CD1c-positive myeloid dendritic cell (primary cell): Measurements from ENCODE around the gene KRTAP10-4.
"Not testable (repeated sequence)": the region's sequence is repeated elsewhere in the genome, so short reads cannot be mapped to it uniquely, and the experiment has no call there.

Source experiments
- DNase-seq: peaks from one replicate; pipeline ENCODE4 v3.0.0-alpha.2; 2016; ENCODE audit errors: extremely low spot score

Gene KRTAP10-4

DNA sequence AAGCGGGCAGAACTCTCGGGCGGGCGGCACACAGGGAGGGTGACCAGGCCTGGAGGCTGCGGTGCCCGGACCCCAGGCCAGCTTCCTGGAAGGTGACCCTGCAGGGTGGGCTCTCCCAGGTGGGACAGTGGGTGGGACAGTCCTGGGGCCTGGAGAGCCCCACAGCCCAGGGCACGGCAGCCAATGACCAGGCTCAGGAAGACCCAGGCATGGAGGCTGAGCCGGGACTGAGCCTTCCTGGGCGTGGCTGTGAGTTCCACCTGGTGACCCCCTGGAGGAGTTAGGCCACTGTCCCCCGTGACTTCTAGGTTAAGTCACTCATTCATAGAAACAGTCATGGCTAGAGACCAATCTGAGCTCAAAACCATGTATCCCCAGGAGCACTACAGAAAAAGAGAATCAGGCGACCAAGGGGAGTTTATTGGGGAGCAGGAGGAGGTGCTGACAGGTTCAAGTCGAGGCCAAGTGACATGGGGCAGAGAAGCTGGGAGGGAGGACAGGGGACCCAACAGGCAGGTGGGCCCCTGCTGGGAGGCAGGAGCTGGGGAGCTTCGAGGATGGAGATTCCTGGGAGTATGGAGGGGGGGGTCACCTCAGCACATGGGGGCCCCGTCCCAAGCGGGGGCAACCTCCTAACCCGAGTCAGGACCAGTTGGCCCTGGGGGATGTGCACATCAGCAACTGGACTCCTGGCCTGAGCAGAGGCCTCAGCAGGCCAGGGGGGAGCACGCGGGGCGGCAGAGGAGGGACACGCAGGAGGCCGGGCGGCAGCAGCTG lies 5.7 kb downstream of the KRTAP10-4 start:
- no peak for DNase-seq

DNA sequence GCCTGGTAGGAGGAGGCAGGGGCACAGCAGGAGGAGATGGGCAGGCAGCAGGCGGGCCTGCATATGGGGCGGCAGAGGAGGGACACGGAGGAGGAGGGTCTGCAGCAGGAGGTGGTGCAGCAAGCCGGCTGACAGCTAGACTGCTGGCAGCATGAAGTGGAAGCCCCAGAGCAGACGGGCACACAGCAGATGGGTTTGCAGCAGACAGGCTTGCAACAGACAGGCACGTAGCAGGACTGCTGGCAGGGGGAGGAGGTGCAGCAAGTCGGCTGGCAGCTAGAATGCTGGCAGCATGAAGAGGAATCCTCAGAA lies 6.3 kb downstream of the KRTAP10-4 start:
- DNase-seq, result no peak

DNA sequence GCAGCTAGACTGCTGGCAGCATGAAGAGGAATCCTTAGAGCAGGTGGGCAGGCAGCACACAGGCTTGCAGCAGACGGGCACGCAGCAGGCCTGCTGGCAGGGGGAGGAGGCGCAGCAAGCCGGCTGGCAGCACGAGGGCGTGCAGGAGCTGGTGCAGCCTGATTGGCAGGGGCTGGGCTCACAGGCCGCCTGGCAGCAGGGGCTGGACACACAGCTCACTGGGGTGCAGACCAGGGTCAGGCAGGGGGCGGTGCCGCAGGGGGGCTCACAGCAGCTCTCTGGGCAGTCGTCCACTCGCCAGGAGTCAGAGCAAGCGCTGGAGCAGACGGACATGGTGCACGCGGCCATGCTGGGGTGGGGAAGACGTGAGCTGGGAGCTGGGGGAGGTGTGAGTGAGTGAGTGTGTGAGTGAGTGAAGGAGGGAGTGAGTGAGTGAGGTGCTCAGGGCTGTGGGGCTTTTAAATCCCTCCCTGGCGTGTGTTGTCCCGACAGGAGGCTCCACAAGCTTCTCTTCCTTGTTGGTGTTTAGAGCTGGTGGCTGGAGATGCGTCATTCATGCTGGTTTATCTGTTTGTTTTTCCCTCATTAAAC lies 6.8 kb downstream of the KRTAP10-4 start, which contains the start of gene KRTAP10-5:
TSS of gene KRTAP10-5 (minus strand) at position 374 of the 591 bp plus-strand sequence. CDS start at position 348, 26 bp downstream.
- DNase-seq, result not testable (repeated sequence)

DNA sequence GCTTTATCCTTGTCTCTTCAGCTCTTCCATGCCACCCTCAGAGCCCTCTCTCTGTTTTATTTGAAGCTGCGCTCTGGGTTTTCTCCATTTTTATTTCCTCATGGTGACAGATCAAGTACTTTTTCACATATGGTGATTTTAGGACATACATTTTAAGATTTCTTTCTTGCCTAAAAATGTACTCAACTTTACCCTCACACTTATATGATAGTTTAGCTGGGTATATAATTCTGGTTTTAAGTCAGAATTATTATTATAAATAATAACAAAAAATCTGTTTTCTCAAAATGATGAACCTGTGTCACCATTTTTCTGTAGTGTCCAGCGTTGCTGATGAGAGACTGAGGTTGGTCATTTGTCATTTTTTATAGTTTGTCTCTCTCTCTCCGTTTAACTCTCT lies 7.6 kb downstream of the KRTAP10-4 start:
- DNase-seq, result no peak

DNA sequence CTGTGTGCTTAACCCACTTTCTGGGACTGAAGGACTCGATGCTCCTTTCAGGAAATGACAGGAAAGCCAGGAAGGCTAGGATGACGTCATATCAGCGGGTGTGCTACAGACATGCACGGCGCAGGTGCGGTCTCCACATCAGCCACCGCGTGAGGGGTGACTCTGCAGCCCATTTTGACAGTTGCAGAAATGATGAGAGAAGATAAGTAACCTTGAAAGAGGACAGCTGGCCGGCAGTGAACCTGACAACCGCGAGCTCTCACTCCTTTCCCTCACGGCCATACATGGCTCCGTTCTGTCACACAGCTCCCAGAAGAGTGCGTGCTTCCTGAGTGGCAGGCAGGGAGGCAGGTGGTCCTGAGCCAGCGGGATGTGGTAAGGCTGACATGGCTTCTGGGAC lies 8.5 kb downstream of the KRTAP10-4 start:
- DNase-seq, result no peak

DNA sequence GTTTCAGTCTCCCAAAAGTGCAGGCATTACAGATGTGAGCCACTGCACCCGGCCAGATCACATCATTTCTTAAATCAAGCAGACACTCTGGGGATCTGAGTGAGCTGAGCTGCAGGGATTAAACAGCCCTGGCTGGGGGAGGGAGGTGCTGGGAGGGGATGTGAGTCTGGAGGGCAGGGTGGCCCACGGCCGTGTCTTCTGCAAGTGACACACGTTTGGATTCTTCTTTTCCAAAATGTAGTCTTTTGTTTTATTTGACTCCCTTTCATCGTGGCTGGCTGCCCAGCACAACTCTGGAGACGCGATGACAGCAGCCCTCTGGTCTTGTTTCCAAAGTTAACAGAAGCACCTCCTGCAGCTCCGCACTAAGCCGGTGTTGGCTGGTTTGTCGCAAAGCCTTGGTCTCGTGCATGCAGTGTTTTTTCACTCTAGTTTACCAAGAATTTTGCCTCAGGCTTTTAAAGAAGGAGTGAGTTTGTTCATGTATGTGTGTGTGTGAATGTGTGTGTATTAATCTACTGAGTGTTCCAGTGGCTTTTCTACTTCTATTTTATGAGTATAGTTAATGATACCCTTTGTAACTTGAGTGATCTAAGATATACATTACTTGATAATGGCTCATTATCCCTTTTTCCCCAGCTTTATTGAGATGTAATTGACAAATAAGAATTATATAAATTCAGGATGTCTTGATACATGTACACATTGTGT lies 9.7 kb downstream of the KRTAP10-4 start:
- no peak for DNase-seq

DNA sequence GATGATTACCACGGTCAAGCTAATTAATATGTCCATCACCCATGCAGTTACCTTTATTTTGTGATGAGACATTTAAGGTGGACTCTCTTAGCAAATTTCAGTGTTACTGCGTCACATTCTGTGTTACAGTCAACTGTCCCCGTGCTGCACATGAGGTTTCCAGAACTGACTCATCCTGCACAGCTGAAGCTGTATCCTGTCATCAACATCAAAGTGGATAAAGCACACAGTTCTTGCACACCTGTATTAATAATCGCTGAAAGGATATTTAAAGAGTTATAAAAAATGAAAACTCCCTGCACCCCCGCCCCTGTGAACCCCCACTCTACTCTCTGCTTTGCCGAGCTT lies 10.2 kb downstream of the KRTAP10-4 start:
- no peak for DNase-seq

DNA sequence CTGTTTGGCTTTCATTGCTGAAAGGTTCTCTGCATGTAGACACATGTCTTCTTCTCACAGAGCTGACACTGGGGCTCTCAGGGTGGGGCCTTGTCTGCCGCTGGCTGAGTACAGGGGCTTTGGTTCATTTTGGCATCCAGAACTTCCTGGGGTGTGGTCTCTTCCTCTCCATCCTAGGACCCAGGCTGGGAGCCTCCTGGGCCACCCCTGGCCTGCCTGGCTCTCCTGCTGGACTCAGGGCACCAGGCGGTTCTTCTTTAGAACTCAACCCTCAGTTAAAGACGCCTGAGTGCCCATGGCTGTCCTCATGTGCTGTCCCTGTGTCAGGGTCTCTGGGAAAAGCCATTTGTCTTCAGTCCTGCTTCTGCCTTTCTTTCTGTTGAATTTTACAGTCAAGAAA lies 12.4 kb downstream of the KRTAP10-4 start:
- DNase-seq, result no peak

DNA sequence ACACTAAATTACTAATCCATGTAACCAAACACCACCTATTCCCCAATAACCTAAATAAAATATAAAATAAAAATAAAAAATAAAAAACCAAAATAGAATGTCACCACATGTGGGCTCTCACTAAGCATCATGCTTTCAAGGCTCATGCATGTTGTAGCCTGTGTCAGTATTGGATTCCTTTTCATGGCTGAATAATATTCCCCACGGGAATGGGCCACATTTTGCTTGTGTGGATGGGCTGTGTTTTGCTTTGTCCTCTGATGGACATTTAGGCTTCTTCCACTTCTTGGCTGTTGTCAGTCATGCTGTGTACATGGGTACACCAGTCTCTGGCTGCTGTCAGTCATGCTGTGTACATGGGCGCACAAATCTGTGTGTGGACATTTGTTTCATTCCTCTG lies 15.6 kb downstream of the KRTAP10-4 start:
- DNase-seq, result no peak

DNA sequence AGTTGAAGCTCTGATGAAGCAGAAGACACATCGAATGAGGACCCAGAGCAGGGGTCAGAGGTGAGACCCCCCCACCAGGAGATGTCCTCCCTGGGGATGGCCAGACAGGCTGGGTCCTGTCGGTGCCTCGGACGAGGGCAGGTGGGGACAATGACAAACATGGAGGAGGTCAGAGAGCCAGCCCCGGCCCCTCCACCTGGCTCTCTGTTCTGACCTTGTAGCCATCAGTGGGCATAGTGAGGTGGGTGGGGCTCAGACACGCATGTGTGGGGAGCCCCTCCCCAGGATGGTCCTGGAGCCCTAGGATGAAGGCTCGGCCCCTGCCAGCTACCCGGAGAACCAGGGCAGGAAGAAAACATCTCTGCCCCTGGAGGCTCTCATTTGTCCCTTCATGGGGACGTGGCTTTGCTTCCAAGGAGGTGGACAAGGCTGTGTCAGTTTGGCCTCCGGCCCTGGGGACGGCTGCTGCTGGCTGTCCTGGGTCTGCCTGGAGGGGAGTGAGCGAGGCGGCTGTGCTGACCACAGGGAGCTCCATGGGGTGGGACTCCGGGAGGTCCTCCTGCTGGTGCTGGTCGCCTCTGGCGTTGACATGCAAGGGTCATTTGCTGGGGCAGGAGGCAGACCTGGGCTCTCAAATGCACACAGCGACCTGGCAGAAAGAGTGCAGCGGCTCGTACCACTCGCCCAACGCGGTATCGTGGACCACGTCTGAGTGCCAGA lies 16.2 kb downstream of the KRTAP10-4 start:
- no peak for DNase-seq

DNA sequence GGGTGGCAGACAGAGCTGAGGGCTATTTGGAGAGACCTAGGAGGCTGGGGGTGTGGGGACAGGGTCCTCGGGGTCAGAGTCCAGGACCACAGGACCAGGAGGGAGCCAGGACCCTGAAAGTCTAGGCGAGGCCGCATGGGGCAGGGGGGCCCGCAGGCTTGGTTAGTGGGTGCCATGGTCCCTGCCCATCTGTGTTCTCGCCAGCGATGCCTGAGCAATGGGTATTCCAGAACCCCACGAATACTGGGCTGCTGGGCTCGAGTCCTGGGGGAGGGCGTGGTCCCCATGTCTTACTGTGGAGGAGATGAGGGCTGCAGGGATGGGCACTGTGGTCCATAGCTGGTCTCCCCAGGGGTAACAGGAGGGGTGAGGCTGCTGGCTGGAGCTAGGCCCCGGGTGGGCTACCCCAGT lies 16.8 kb downstream of the KRTAP10-4 start:
- DNase-seq, result no peak

DNA sequence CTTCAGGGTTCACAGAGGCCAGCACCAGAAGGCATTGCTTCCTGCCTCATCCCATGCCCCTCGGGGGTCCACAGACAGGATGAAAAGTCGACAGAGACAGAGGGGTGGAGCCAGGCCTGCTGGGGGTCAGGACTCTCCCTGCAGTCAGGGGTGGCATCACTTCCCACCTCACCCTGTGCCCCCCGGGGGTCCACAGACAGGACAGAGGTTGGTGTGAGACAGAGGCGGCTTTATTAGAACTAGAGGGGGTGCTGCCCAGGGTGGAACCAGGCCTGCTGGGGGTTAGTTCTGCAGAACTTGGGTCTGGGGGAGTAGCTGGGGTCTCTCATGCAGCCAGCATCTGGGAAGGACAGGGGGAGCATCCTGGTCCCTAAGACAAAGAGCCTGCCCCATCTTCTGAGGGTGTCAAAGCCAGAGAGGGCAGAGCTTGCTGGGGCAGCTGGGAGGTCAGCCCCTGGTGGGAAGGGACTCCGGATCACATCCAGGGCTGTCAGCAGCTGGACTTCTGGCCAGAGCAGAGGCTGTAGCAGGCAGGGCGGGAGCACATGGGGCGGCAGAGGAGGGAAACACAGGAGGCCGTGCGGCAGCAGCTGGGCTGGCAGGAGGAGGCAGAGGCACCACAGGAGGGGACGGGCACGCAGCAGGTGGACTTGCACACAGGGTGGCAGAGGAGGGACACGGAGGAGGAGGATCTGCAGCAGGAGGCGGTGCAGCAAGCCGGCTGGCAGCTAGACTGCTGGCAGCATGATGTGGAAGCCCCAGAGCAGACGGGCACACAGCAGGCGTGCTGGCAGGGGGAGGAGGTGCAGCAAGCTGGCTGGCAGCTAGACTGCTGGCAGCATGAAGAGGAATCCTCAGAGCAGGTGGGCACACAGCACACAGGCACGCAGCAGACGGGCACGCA lies 17.6 kb downstream of the KRTAP10-4 start:
- DNase-seq, result not testable (repeated sequence)

DNA sequence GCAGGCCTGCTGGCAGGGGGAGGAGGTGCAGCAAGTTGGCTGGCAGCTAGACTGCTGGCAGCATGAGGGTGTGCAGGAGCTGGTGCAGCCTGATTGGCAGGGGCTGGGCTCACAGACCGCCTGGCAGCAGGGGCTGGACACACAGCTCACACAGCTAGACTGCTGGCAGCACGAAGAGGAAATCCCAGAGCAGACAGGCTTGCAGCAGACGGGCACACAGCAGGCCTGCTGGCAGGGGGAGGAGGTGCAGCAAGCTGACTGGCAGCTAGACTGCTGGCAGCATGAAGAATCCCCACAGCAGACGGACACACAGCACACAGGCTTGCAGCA lies 18.2 kb downstream of the KRTAP10-4 start:
- not testable (repeated sequence) for DNase-seq

DNA sequence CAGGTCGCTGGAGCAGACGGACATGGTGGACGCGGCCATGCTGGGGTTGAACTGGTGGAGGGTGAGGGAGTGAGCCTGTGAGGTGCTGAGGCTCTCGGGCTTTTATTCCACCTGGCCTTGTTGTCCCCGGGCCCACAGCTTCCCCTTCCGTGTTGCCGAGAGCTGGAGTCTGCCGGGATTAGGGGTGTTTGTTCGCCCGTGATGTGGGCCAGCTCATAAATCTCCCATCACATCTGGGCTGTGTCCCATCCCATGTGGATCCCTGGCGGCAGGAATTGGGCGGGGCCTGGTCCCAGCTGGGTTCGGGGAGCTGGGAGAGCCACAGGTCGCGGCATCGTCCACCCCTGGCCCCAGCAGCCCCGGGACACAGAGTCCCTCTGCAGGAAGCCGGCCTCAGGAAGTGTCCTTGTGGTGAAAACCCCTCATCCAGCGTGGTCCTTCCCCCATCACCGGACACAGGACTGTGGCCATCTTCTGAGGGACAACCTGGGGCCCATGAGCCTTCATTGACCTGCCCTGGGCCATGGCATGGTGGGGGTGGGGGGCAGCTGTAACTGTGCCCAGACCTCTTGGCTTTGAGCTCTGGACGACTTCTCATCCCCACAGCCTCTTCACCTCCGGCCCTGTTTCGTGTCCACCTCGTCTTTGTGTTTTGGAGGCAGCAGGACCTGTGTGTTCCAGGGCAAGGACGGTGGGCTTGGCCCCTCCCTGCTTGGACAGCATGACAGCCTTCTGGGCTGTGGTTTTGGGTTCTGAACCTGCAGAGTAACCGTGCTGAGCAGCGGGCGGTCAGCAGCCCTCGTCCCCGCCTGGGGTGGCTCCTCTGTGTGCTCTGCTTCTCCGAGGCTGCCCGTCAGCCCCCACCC lies 19.1 kb downstream of the KRTAP10-4 start, which contains the start of gene KRTAP10-6:
TSS of gene KRTAP10-6 (minus strand) at position 60 of the 866 bp plus-strand sequence. CDS start at position 39, 21 bp downstream.
- no peak for DNase-seq

DNA sequence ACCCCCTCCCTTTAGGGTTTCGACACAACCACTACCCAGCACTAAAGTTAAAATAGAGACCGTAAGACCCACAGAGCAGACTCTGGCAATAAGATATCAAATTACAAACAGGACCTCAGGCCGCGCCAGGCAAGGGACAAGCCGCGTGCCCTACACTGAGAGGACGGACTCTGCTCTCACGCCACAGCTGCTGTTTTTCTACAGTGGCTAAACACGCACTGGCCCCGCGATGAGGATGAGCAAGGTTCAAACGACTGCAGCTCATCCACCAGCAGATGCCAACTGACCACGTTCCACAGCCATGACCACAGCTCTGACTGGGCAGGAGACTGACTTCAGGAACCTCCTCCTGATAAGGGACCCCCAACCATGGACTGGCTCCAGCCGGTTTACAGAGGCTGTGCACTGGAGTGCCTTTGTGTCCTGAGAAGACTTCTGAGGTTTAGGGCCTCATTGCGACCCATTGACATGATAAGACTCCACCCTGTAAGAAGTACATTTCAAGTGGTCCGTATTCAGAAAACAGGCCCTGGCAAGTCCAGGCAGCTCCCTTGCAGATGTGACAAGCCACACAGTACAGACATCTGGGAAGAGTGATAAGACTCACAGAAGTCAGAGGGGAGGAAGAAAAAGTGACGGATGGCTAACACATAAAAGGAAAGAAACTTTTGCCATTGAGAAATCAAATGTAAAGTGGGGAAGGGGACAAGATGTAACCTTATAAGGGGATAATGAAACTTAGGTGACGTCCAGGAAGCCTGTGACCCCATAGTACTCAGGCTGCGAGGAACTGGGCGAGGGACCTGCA lies 20.3 kb downstream of the KRTAP10-4 start:
- no peak for DNase-seq

DNA sequence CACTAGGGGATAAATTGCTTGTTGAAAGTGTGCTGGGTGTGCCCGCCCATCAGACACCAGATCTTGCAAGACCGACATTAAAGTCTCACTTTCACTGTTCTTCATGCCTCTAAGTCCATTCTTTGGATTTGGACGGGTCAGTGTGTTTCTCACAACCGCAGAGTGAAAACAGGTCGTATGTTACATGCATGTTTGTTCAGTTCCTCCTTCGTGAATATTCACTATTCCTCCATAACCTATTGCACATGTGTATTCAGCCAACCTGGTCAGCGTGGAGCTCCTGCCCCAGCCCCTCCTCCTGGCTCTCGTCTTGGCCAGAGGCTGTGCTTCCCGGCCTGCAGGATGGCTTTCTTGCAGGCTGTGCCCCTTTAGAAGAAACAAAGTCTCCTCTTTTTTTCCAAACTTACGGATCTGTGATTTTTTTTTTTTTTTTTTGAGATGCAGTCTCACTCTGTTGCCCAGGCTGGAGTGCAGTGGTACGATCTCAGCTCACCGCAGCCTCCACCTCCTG lies 20.9 kb downstream of the KRTAP10-4 start:
- no peak for DNase-seq

DNA sequence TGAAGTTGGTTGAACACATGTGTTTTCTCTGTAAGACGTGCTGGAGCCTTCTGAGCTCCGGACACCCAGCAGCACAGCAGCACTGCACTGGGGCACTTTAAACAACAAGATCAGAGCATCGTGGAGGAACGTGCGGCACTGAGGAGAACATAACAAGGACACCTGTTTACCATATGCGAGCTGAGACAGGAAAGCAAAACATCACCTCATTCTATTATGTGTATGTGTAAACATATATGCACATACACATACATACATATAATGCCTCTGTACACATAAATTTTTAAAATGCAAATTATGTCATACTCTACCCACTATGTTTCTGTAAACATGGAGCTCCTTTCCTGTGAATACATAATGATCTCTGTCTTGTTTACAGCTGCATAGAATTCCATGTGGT lies 22.0 kb downstream of the KRTAP10-4 start:
- DNase-seq, result no peak

DNA sequence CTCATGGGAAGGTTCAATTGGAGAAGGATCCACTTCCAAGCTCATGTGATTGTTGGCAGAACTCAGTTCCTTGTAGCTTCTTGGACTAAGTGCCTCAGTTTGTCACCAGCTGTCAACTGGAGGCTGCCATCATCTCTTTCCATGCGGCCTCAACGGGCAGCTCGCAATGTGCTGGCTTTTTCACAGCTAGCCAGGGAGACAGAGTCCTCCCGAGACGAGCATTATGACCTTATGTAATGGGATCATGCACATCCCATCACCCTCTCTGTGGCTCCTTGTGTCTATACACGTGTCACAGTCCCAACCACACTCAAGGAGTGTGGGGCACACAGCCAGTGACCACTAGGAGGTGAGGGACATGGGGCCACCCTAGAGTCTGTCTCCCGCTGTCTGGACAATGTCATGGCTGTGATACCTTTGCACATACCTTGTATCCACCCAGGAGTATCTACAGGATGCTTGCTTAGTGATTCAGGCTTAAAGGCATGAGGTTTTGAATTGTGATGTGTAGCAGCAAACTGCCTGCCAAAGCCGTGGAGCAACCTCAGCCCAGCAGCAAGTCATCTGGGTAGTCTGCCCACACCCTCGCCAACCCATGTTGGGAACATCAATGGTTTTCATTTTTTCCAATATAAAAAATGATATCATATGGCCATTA lies 22.7 kb downstream of the KRTAP10-4 start:
- no peak for DNase-seq

DNA sequence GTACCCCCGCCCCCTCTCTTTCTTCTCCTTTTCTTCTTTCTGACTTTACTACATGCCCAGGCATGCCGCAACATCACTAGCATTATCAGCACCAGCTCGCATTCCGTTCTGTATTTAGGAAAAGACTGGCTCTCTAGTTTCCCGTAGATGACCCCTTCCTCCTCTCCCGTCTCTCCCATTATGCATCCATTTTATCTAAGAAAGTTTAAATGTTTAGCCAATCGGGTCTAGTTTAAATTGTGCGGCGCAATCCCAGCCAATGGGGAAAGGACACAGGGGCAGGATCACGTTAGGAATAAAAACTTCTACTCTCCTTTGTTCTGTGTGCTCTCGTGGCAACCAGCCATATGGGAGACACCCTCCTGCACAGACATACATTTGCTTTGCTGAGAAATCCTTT lies 24.5 kb downstream of the KRTAP10-4 start:
- no peak for DNase-seq
